Activated CD8-positive, alpha-beta memory T cell treated with anti-CD3 and anti-CD28 coated beads for 24 hours (primary cell): Measurements from ENCODE around the gene ATG16L1.

Experiments used
- DNase-seq: peaks from one replicate; pipeline ENCODE4 v3.0.0-alpha.2; 2020

ATG16L1 gene

DNA sequence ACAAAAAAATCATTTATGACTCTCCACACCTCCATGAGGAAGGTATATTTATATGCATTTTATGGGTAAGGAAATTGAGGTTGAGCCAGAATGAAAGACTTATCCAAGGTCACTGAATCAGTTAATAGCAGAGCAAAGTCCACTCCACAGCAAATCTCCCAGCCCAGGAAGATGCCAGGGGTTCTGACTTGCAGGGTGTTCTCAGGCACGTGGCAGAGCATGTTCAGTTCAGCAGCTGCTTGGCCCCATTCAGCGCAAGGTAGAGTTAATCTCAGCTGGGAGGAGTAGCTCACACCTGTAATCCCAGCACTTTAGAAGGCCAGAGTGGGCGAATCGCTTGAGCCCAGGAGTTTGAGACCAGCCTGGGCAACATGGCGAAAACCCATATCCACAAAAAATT, 85.1 kb downstream of the ATG16L1 start:
- DNase-seq: no peak

DNA sequence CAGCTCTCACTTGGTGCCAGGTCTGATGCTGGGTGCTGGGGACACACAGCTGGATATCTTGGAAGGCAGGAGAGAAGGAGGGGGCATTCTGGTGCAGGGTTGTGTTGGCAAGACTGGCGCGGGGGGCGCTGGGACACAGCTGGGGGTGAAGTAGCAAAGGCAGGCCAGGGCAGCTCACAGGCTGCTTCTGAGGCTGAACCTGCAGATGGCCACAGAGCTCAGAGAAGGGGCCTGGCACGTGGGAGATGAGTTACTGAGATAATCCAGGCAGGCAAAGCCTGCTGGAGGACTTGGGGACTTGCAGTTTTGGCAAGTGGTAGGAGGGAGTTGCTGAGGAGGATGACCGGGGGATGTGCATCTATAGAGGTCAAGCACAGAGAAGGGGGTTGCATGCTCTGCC, 86.6 kb downstream of the ATG16L1 start:
- DNase-seq: no peak

DNA sequence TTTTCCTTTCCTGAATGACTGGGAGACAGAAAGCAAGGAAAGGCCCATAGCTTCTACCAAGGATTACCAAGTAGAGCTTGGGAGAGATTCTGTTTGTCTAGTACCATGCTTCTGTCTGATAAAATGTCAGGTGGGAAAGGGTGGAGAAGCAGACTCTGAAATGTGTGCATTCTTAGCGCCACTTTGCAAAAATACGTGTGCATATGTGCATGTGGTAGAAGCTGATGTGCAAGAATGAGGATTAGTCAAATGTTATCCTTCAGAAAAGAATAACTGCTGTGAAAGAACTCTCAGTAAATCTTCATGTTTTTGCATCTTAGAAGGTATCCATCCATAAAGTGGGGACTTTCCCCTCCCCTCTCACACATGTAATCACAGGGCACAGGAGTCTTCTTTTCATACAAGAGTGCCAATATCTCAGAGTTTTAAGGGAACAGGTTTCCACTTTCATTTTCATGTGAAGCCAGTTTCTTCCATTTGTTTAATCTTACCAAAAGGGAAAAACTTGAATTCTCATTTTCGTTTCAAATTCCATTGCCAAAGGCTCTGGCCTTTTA, 87.4 kb downstream of the ATG16L1 start:
- DNase-seq: no peak

DNA sequence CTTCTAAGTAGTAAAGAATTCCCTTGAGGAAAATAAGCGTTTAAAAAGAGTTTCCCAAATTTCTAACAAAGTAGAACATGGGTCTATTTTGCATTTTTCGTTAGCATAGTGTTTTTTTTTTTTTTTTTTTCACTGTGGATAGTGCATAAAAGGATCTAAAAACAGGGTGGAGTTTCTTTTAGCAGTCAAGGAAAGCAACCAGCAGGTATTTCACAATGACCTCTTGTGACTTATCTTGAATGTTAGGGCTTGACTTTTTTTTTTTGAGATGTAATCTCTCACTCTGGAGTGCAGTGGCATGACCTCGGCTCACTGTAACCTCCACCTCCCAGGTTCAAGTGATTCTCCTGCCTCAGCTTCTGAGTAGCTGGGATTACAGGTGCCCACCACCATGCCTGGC, 88.0 kb downstream of the ATG16L1 start:
- no peak for DNase-seq

DNA sequence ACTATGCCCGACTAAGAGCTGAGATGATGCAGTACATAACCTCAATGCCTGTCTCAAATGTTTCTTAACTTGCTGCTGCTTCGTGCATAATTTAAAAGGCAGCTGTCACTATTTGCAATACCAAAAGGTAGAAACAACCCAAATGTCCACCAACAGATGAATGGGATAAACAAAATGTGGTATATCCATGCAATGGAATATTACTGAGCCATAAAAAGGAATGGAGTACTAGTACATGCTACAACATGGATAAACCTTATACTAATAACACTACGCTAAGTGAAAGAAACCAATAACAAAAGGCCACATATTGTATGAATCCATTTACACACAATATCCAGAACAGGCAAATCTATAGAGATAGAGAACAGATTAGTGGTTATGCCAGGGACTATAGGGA, 89.8 kb downstream of the ATG16L1 start:
- DNase-seq: no peak

DNA sequence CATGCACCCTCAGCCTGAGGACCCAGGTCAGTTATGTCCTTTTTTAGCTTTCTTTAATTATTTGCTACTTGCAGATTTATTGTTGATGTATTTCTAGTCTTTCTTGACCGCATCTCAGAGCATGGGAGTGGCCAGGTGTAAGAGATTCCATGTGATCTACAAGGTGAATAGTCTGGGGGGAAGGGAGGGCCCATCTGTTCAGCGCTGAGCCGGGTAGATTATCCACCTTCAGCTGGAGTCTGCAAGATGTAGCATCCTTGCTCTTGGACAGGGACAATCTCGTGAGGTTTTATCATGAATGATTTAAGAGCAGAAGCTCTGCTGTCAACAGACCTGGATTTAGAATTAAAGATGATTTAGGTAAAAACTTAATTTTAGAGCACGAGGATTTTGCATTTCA, 90.8 kb downstream of the ATG16L1 start:
- DNase-seq: no peak

DNA sequence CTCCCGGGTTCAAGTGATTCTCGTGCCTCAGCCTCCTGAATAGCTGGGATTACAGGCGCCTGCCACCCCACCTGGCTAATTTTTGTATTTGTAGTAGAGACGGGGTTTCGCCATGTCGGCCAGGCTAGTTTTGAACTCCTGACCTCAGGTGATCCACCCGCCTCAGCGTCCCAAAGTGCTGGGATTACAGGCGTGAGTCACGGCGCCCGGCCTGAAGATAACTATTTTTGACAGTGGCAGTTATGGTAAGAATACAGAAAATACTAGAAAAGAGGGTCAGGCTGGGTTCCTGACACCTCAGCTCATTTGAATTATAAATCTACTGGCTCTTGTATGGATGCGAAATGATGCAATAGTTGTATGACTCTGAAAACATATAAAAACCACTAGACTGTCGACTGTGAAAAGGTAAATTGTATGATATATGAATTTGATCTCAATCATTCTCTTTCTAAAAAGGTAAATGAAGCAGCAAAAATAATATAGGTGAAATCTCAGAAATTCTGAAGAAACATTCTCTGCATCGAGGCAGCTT, 91.8 kb downstream of the ATG16L1 start:
- no peak for DNase-seq
